ENCODE results near the gene PCBP3. TPM values are rescaled to one million over a fixed set of nuclear protein-coding genes. Genes with fewer than 3 reads are reported as not detected.

The PCBP3 gene
- polyA plus RNA-seq, 1 donor from 2014 or later: 1.7 TPM

GRCh38 chr21:45972716-45973474, 329.4 kb downstream of the PCBP3 start:
- H3K9ac ChIP-seq (ENCODE audit: low read length): peak overlapping the region; percentile 50
- peaks cover 38% of the 10 kb centered on the region for H3K27me3 ChIP-seq (ENCODE audit: insufficient read depth, low read depth, low read length)
- H3K4me2 ChIP-seq (ENCODE audit: low read length): no peak overlapping the region
- no peaks in the 10 kb centered on the region for H3K36me3 ChIP-seq (ENCODE audit: insufficient read depth, low read length)
- no peaks in the 10 kb centered on the region for H3K9me3 ChIP-seq (ENCODE audit: low read length)
- TF ChIP-seq SMC3 (conservative IDR thresholded peaks at IDR 0.05; ENCODE audit: poor library complexity) (no peak), EZH2 (IDR thresholded peaks at IDR 0.05; ENCODE audit: borderline replicate concordance, insufficient read depth, low read length, poor library complexity, severe bottlenecking) (no peak), MXI1 (conservative IDR thresholded peaks at IDR 0.05; ENCODE audit: poor library complexity, severe bottlenecking) (no peak), RAD21 (conservative IDR thresholded peaks at IDR 0.05) (no peak), EP300 (conservative IDR thresholded peaks at IDR 0.05; ENCODE audit: poor library complexity, severe bottlenecking) (no peak), TAF1 (IDR thresholded peaks at IDR 0.05; ENCODE audit: low read depth) (no peak), POLR2AphosphoS5 (IDR thresholded peaks at IDR 0.05) (no peak)
- TF ChIP-seq, protein P1, sequence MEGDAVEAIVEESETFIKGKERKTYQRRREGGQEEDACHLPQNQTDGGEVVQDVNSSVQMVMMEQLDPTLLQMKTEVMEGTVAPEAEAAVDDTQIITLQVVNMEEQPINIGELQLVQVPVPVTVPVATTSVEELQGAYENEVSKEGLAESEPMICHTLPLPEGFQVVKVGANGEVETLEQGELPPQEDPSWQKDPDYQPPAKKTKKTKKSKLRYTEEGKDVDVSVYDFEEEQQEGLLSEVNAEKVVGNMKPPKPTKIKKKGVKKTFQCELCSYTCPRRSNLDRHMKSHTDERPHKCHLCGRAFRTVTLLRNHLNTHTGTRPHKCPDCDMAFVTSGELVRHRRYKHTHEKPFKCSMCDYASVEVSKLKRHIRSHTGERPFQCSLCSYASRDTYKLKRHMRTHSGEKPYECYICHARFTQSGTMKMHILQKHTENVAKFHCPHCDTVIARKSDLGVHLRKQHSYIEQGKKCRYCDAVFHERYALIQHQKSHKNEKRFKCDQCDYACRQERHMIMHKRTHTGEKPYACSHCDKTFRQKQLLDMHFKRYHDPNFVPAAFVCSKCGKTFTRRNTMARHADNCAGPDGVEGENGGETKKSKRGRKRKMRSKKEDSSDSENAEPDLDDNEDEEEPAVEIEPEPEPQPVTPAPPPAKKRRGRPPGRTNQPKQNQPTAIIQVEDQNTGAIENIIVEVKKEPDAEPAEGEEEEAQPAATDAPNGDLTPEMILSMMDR (IDR thresholded peaks at IDR 0.05; ENCODE audit: poor library complexity, severe bottlenecking): no peak
- TF ChIP-seq, protein P2, sequence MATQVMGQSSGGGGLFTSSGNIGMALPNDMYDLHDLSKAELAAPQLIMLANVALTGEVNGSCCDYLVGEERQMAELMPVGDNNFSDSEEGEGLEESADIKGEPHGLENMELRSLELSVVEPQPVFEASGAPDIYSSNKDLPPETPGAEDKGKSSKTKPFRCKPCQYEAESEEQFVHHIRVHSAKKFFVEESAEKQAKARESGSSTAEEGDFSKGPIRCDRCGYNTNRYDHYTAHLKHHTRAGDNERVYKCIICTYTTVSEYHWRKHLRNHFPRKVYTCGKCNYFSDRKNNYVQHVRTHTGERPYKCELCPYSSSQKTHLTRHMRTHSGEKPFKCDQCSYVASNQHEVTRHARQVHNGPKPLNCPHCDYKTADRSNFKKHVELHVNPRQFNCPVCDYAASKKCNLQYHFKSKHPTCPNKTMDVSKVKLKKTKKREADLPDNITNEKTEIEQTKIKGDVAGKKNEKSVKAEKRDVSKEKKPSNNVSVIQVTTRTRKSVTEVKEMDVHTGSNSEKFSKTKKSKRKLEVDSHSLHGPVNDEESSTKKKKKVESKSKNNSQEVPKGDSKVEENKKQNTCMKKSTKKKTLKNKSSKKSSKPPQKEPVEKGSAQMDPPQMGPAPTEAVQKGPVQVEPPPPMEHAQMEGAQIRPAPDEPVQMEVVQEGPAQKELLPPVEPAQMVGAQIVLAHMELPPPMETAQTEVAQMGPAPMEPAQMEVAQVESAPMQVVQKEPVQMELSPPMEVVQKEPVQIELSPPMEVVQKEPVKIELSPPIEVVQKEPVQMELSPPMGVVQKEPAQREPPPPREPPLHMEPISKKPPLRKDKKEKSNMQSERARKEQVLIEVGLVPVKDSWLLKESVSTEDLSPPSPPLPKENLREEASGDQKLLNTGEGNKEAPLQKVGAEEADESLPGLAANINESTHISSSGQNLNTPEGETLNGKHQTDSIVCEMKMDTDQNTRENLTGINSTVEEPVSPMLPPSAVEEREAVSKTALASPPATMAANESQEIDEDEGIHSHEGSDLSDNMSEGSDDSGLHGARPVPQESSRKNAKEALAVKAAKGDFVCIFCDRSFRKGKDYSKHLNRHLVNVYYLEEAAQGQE (IDR thresholded peaks at IDR 0.05; ENCODE audit: borderline replicate concordance): no peak
- no peaks in the 10 kb centered on the region for H3K79me2 ChIP-seq (replicated peaks; ENCODE audit: insufficient read depth, low read length)
- no peaks in the 10 kb centered on the region for H4K20me1 ChIP-seq (ENCODE audit: insufficient read depth)
- peak overlapping the region; percentile 65 for H3K4me3 ChIP-seq (ENCODE audit: low read length)
- no peaks in the 10 kb centered on the region for H3F3A ChIP-seq (ENCODE audit: insufficient read depth, low read length, poor library complexity, severe bottlenecking)
- H3K27ac ChIP-seq (ENCODE audit: low read length): no peak overlapping the region
- no peak overlapping the region for H2AFZ ChIP-seq (ENCODE audit: low read depth, low read length)
- no peaks in the 10 kb centered on the region for H3K9me2 ChIP-seq (ENCODE audit: insufficient read depth, low read length)

- Histone ChIP-seq H3K36me3 (ENCODE audit: insufficient read depth, low read length) (no peaks in the 10 kb centered on the region), H3K9ac (ENCODE audit: low read length) (peak overlapping the region; percentile 50), H3K4me3 (ENCODE audit: low read length) (peak overlapping the region; percentile 65), H3K9me2 (ENCODE audit: insufficient read depth, low read length) (no peaks in the 10 kb centered on the region), H3F3A (ENCODE audit: insufficient read depth, low read length, poor library complexity, severe bottlenecking) (no peaks in the 10 kb centered on the region), H3K27me3 (ENCODE audit: insufficient read depth, low read depth, low read length) (peaks cover 38% of the 10 kb centered on the region), H3K4me2 (ENCODE audit: low read length) (no peak overlapping the region), H3K9me3 (ENCODE audit: low read length) (no peaks in the 10 kb centered on the region), H2AFZ (ENCODE audit: low read depth, low read length) (no peak overlapping the region), H3K79me2 (replicated peaks; ENCODE audit: insufficient read depth, low read length) (no peaks in the 10 kb centered on the region), H4K20me1 (ENCODE audit: insufficient read depth) (no peaks in the 10 kb centered on the region), H3K27ac (ENCODE audit: low read length) (no peak overlapping the region)
- TF ChIP-seq, protein P2 (IDR thresholded peaks at IDR 0.05; ENCODE audit: borderline replicate concordance): no peak
- TF ChIP-seq POLR2AphosphoS5 (IDR thresholded peaks at IDR 0.05) (peak; percentile 34), SMC3 (conservative IDR thresholded peaks at IDR 0.05; ENCODE audit: poor library complexity) (peak; percentile 62), MXI1 (conservative IDR thresholded peaks at IDR 0.05; ENCODE audit: poor library complexity, severe bottlenecking) (no peak), RAD21 (conservative IDR thresholded peaks at IDR 0.05) (peak; percentile 53)
- TF ChIP-seq, protein P1 (IDR thresholded peaks at IDR 0.05; ENCODE audit: poor library complexity, severe bottlenecking): peak; percentile 74
These were observed 330.0 kb downstream of the PCBP3 start for GRCh38 chr21:45973475-45974072.

All from neural cell (in vitro differentiated cells).